Mesendoderm (in vitro differentiated cells): Measurements from ENCODE around the gene ACTRT2.

Source experiments
- DNase-seq: peaks from one replicate; pipeline ENCODE4 v3.0.0; 2013
- H2AK5ac ChIP-seq: 2 replicates; pipeline ENCODE4 v1.6.1; 2013; ENCODE audit warnings: low read length, inconsistent platforms
- H2BK120ac ChIP-seq: 2 replicates; pipeline ENCODE4 v1.6.1; 2013; ENCODE audit warnings: low read depth, mild to moderate bottlenecking, low read length, moderate library complexity, mixed read lengths
- H2BK15ac ChIP-seq: replicated peaks from 2 replicates; pipeline ENCODE4 v1.6.1; 2013; ENCODE audit warnings: low read depth, mild to moderate bottlenecking, moderate library complexity
- H2BK5ac ChIP-seq: 2 replicates; pipeline ENCODE4 v1.6.1; 2013; ENCODE audit warnings: low read length, inconsistent platforms
- H3K18ac ChIP-seq: 2 replicates; pipeline ENCODE4 v1.6.1; 2013; ENCODE audit warnings: mild to moderate bottlenecking, low read length, mixed read lengths
- H3K23ac ChIP-seq: one replicate; pipeline ENCODE4 v1.6.1; 2013; ENCODE audit warnings: low read length
- H3K27ac ChIP-seq: 2 replicates; pipeline ENCODE4 v1.5.1; 2013; ENCODE audit warnings: low read depth, mild to moderate bottlenecking, inconsistent platforms, low read length, moderate library complexity
- H3K27me3 ChIP-seq: 2 replicates; pipeline ENCODE4 v1.6.1; 2013; ENCODE audit warnings: low read length, control low read depth, mild to moderate bottlenecking, inconsistent platforms; ENCODE audit not compliant: insufficient read depth, poor library complexity
- H3K36me3 ChIP-seq: 2 replicates; pipeline ENCODE4 v1.6.1; 2013; ENCODE audit warnings: low read length, inconsistent platforms; ENCODE audit not compliant: control insufficient read depth, insufficient read depth
- H3K4ac ChIP-seq: one replicate; pipeline ENCODE4 v1.6.1; 2013; ENCODE audit warnings: low read depth, mild to moderate bottlenecking, low read length, moderate library complexity
- H3K4me1 ChIP-seq: 2 replicates; pipeline ENCODE4 v1.6.1; 2013; ENCODE audit warnings: low read depth, low read length, inconsistent platforms; ENCODE audit not compliant: control insufficient read depth
- H3K4me2 ChIP-seq: 2 replicates; pipeline ENCODE4 v1.6.1; 2013; ENCODE audit warnings: low read length
- H3K4me3 ChIP-seq: 2 replicates; pipeline ENCODE4 v1.5.1; 2013; ENCODE audit warnings: mild to moderate bottlenecking, low read length
- H3K56ac ChIP-seq: one replicate; pipeline ENCODE4 v1.6.1; 2013; ENCODE audit warnings: low read length
- H3K79me1 ChIP-seq: 2 replicates; pipeline ENCODE4 v1.6.1; 2013; ENCODE audit warnings: low read length, inconsistent platforms
- H3K79me2 ChIP-seq: 2 replicates; pipeline ENCODE4 v1.6.1; 2013; ENCODE audit warnings: mild to moderate bottlenecking, low read length; ENCODE audit not compliant: control insufficient read depth, insufficient read depth
- H3K9ac ChIP-seq: 2 replicates; pipeline ENCODE4 v1.6.1; 2013; ENCODE audit warnings: low read length, inconsistent platforms
- H4K5ac ChIP-seq: one replicate; pipeline ENCODE4 v1.6.1; 2013; ENCODE audit warnings: low read length
- H4K8ac ChIP-seq: one replicate; pipeline ENCODE4 v1.6.1; 2013; ENCODE audit warnings: low read depth, mild to moderate bottlenecking, control low read depth, low read length, moderate library complexity
- WGBS: extraction: QIAGEN DNeasy Blood & Tissue Kit; methylation state at CpG from one replicate; pipeline ENCODE4 v1.1.7; 2013; ENCODE audit warnings: low lambda C conversion rate, missing lambda C conversion rate; ENCODE audit not compliant: insufficient coverage; ENCODE audit errors: extremely low coverage; 5-methylcytosine and 5-hydroxymethylcytosine counted together

The ACTRT2 gene

GRCh38 chr1:3055051-3055450 lies 33.8 kb downstream of the ACTRT2 start:
- H2BK120ac ChIP-seq: no peak overlapping the region
- H3K79me2 ChIP-seq: no peaks in the 10 kb centered on the region
- H3K36me3 ChIP-seq: no peaks in the 10 kb centered on the region
- no peak overlapping the region for H3K4me3 ChIP-seq
- H2BK15ac ChIP-seq: no peak overlapping the region
- H3K4me2 ChIP-seq: no peak overlapping the region
- H2AK5ac ChIP-seq: no peak overlapping the region
- no peak overlapping the region for H3K56ac ChIP-seq
- no peak overlapping the region for H3K9ac ChIP-seq
- no CpG with 5 or more reads among the region's 9 CpGs for WGBS
- no peak overlapping the region for H3K18ac ChIP-seq
- no peak overlapping the region for H4K5ac ChIP-seq
- no peaks in the 10 kb centered on the region for H3K4me1 ChIP-seq
- H2BK5ac ChIP-seq: no peak overlapping the region
- no peak overlapping the region for H3K4ac ChIP-seq
- no peaks in the 10 kb centered on the region for H3K27me3 ChIP-seq
- H3K23ac ChIP-seq: no peak overlapping the region
- H3K79me1 ChIP-seq: no peaks in the 10 kb centered on the region
- no peak overlapping the region for H4K8ac ChIP-seq
- DNase-seq: no peak
- no peak overlapping the region for H3K27ac ChIP-seq

GRCh38 chr1:3056641-3057040 lies 35.4 kb downstream of the ACTRT2 start:
- no peak overlapping the region for H3K18ac ChIP-seq
- H3K4ac ChIP-seq: no peak overlapping the region
- WGBS: no CpG with 5 or more reads among the region's 5 CpGs
- H3K27ac ChIP-seq: no peak overlapping the region
- H3K79me1 ChIP-seq: no peaks in the 10 kb centered on the region
- H2AK5ac ChIP-seq: no peak overlapping the region
- H3K36me3 ChIP-seq: no peaks in the 10 kb centered on the region
- H3K4me2 ChIP-seq: no peak overlapping the region
- H4K8ac ChIP-seq: no peak overlapping the region
- no peak overlapping the region for H3K4me3 ChIP-seq
- H4K5ac ChIP-seq: no peak overlapping the region
- H3K56ac ChIP-seq: no peak overlapping the region
- H3K27me3 ChIP-seq: no peaks in the 10 kb centered on the region
- no peak overlapping the region for H2BK15ac ChIP-seq
- H2BK120ac ChIP-seq: no peak overlapping the region
- no peak overlapping the region for H3K23ac ChIP-seq
- H3K9ac ChIP-seq: no peak overlapping the region
- H3K4me1 ChIP-seq: no peaks in the 10 kb centered on the region
- H2BK5ac ChIP-seq: no peak overlapping the region
- H3K79me2 ChIP-seq: no peaks in the 10 kb centered on the region
- no peak for DNase-seq

DNA sequence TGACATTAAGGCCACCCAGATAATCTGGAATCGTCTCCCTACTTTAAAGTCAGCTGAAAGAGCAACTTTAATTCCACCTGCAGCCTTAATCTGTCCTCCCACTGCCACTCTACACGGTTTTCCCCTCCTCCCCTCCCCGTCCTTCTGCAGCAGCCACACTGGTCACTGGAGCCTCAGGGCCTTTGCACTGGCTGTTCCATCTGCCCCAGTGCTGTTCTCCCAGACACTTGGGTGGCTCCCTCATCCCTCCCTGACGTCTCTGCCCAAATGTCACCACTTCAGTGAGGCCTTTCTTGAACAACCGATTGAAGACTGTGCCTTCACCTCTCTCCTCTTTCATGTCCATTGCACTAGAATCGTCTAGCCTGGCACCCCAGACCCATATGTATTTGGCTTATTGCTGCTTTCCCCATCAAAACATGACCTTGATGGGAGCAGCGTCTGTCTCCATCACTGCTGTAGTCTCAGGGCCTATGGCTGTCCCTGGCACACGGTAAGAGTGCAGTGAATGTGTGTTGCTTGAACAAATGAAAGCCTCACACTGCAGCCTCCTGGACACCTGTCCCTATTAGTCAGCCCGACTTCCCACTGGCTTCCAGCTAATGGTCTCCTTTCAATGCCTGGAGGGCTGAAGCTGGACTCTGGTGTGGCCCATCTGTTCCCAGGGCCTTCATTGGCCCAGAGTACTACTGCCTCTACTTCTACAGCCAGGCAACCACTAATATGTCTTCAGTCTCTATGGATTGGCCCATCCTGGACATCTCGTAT lies 37.2 kb downstream of the ACTRT2 start:
- Histone ChIP-seq H3K4me3 (no peak overlapping the region), H2BK5ac (no peak overlapping the region), H3K4ac (no peak overlapping the region), H3K79me1 (no peaks in the 10 kb centered on the region), H3K27me3 (peaks cover 13% of the 10 kb centered on the region), H4K8ac (no peak overlapping the region), H3K27ac (no peak overlapping the region), H2BK15ac (no peak overlapping the region), H3K36me3 (no peaks in the 10 kb centered on the region), H4K5ac (no peak overlapping the region), H2BK120ac (no peak overlapping the region), H3K23ac (no peak overlapping the region), H3K9ac (no peak overlapping the region), H3K4me2 (no peak overlapping the region), H3K79me2 (no peaks in the 10 kb centered on the region), H3K56ac (no peak overlapping the region), H3K18ac (no peak overlapping the region), H3K4me1 (no peaks in the 10 kb centered on the region), H2AK5ac (no peak overlapping the region)
- WGBS: no CpG with 5 or more reads among the region's 10 CpGs
- DNase-seq: no peak

DNA sequence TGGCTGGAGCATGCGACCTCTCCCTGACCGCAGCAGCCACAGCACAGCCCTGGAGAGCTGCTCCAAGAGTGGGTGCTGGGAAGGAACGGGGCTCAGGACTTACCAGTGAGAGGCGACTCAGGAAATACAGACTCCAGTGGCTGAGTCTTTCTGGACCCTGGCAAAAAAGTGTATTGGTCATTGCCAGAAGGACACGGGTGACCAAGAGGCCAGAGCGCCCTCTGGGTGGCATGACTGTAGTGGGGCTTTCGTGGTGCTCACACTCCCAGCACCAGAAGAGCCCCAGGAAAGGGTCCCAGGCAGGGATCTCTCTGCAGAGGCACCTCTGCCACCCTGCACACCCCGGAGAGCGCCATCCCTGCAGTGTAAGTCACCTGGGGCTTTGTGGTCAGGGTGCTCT lies 38.9 kb downstream of the ACTRT2 start:
- Histone ChIP-seq H2BK120ac (no peak overlapping the region), H3K4ac (no peak overlapping the region), H3K27me3 (peaks cover 30% of the 10 kb centered on the region), H3K27ac (no peak overlapping the region), H3K4me2 (no peak overlapping the region), H3K79me2 (no peaks in the 10 kb centered on the region), H3K18ac (no peak overlapping the region), H3K36me3 (no peaks in the 10 kb centered on the region), H3K9ac (no peak overlapping the region), H2AK5ac (no peak overlapping the region), H4K8ac (no peak overlapping the region), H3K79me1 (no peaks in the 10 kb centered on the region), H2BK15ac (no peak overlapping the region), H3K23ac (no peak overlapping the region), H3K56ac (no peak overlapping the region), H4K5ac (no peak overlapping the region), H3K4me1 (no peaks in the 10 kb centered on the region), H3K4me3 (no peak overlapping the region), H2BK5ac (no peak overlapping the region)
- no peak for DNase-seq
- no CpG with 5 or more reads among the region's 9 CpGs for WGBS

GRCh38 chr1:3060601-3061551 lies 39.6 kb downstream of the ACTRT2 start:
- no peak overlapping the region for H4K8ac ChIP-seq
- H2AK5ac ChIP-seq: no peak overlapping the region
- no peaks in the 10 kb centered on the region for H3K79me2 ChIP-seq
- H3K79me1 ChIP-seq: no peaks in the 10 kb centered on the region
- H3K4me3 ChIP-seq: no peak overlapping the region
- H3K18ac ChIP-seq: no peak overlapping the region
- no peaks in the 10 kb centered on the region for H3K36me3 ChIP-seq
- H2BK120ac ChIP-seq: no peak overlapping the region
- H2BK15ac ChIP-seq: no peak overlapping the region
- H3K4ac ChIP-seq: no peak overlapping the region
- no peak overlapping the region for H3K4me2 ChIP-seq
- WGBS: no CpG with 5 or more reads among the region's 15 CpGs
- peaks cover 36% of the 10 kb centered on the region for H3K27me3 ChIP-seq
- no peak overlapping the region for H3K27ac ChIP-seq
- no peaks in the 10 kb centered on the region for H3K4me1 ChIP-seq
- H3K56ac ChIP-seq: no peak overlapping the region
- H2BK5ac ChIP-seq: no peak overlapping the region
- DNase-seq: peak; percentile 46
- H4K5ac ChIP-seq: no peak overlapping the region
- no peak overlapping the region for H3K23ac ChIP-seq
- no peak overlapping the region for H3K9ac ChIP-seq
